IPS DF 4.7 (cell line): ENCODE data around the gene WFDC2.
"Not testable (repeated sequence)": the region's sequence is repeated elsewhere in the genome, so short reads cannot be mapped to it uniquely, and the experiment has no call there.

ENCODE experiments used
- DNase-seq: peaks from one replicate; pipeline ENCODE4 v3.0.0-alpha.2; 2013; ENCODE audit warnings: low spot score; ENCODE audit errors: extremely low read depth

WFDC2 gene

GRCh38 chr20:45450097-45450818, 19.3 kb upstream of the WFDC2 start:
- DNase-seq = no peak

DNA sequence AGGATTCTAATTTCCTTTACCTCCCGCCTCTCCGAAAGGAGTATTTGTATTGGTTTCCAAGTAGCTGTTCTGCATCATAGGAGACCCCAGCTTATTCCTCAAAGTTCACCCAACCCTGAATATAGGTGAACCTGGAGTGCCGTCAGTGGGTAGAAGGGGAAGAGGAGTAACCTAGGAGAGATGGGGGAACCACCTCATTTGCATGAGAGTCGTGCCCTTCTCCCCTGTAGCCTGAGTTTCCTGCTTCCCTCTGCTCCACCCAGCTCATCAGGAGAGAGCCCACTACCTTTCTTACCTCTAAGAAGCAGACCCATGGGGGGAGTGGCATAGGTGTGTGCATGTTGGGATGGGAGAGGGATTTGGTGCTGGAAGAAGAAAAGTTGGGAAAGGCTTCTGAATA, 17.3 kb upstream of the WFDC2 start:
- no peak for DNase-seq

- no peak for DNase-seq
Measured at GRCh38 chr20:45452772-45453691, 16.5 kb upstream of the WFDC2 start.

- DNase-seq = no peak
Measured at GRCh38 chr20:45456632-45457031, 12.9 kb upstream of the WFDC2 start.

- DNase-seq = no peak
Measured at GRCh38 chr20:45459606-45460005, 9.9 kb upstream of the WFDC2 start.

GRCh38 chr20:45461225-45461624, 8.3 kb upstream of the WFDC2 start:
- no peak for DNase-seq

DNA sequence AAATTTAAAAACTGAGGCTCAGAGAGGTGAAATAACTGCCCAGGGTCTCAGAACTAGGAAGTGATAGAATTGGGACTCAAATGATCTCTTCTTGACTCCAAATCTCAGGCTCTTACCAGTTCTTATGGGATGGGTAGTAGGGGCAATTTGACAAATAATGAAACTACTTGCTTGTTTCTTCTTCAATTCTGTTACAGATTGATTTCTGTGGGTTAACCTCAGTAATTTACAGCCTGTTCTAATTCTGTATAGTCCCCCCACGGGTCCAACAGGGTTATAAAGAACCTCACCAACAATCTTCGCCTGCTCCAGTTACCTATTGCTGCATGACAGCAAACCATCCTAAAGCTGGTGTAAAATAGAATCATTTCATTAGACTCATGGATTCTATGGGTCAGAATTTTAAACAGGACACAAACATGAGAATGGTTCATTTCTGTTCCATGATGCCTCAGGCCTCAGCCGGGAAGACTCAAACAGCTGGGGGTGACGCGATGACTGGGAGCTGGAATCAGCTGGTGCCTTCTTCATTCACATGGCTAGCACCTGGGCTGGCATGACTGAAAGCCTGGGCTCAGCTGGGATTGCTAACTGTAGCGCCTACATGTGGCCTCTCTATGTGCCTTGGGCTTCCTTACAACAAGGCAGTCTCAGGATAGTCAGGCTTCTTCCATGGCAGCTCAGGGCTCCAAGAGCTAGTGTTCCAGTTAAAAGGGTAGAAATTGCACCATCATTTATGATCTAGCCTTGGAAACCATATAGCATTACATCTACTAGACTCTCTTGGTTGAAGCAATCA, 6.6 kb upstream of the WFDC2 start:
- DNase-seq = no peak

GRCh38 chr20:45463709-45464108, 5.8 kb upstream of the WFDC2 start:
- DNase-seq = no peak

DNA sequence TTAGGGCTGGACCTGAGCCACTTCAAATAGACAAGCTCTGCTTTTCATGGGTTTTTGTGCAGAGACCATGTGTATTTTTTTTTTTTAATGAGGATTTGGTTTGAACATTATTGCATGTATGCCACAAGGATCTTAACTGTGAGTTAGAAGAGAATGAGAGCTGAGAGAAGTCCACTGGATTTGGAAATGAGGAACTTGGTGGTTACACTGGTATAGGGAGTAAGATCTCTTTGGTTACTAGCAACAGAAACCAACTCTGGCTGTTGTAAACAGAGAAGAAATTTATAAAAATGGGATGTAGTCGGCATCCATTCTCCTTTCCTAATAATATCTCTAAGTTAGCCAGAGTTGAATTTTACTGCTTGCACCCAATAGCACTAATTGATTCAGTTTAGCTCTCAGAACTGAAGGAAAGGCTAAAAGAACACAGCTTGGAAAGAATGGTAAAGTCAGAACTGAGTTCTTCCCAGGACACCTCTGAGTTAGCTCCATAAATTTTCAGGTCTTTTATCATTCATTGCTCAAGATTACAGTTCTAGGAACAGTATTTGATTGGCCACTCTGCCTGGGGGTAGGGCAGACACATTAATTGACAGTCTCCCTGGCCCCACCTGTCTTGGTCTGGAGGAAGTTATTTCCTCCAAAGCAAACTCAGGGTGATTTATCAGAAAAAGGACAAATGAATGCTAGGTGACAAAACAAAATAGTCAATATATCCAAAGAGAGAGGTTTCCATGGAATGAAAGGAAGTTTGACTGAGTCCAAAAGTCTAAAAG, 3.9 kb upstream of the WFDC2 start:
- no peak for DNase-seq

- no peak for DNase-seq
Measured at GRCh38 chr20:45467172-45467571, 2.4 kb upstream of the WFDC2 start.

GRCh38 chr20:45467861-45468260, 1.7 kb upstream of the WFDC2 start:
- no peak for DNase-seq

GRCh38 chr20:45470262-45470931, 844 bp downstream of the WFDC2 start:
- no peak for DNase-seq

- DNase-seq = no peak
Measured at GRCh38 chr20:45470937-45471336, 1.4 kb downstream of the WFDC2 start.

GRCh38 chr20:45472286-45472685, 2.7 kb downstream of the WFDC2 start:
- DNase-seq = not testable (repeated sequence)

GRCh38 chr20:45477530-45478148, 8.1 kb downstream of the WFDC2 start:
- DNase-seq = not testable (repeated sequence)

DNA sequence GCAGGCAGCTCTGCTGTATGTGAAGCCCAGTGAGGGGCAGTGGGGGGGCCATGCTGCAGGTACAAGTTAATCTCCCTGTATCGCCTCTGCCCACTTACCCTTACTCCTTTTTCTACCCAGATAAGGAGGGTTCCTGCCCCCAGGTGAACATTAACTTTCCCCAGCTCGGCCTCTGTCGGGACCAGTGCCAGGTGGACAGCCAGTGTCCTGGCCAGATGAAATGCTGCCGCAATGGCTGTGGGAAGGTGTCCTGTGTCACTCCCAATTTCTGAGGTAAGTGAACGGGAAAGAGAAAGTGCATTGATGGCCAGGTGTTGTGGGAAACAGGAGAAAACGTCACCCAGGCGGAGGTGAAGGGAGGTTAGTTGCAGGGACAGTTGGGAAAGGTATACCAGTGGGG, 10.3 kb downstream of the WFDC2 start:
- no peak for DNase-seq

DNA sequence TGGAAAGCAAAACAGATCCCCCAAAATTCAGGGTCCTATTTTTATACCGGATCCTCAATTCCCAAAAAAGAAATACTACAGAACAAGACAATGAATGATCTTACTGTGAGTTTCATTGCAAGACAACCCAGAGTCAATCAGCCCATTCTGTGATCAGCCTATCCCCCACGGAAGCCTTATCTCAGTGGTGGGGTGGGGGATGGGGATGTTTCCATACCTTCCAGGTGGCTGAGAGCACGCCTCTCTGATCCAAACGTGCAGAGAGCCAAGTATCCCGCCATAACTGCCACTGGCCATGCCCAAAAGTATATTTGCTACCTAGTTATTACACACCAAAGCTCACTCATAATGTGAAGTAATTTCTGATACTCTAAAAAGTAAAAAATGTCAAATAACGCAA, 15.1 kb downstream of the WFDC2 start:
- no peak for DNase-seq

DNA sequence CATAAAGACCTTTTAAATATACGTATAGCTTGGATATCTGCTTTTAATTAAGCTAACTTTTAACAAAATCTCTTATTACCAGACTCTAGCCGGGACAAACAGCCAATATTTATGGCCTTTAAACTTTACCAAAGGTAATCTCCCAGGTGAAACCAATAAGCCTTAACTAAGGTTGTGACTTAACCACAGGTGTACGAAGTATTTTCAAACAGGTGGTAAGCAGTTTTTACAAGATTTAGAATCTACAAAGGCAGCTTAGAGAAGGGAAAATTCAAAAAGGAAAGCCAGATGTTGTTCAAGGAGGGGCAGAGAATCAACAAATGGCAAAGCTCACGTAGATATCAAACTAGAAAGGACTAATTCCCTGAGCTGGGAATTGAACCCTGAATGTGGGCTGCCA, 15.8 kb downstream of the WFDC2 start:
- no peak for DNase-seq

DNA sequence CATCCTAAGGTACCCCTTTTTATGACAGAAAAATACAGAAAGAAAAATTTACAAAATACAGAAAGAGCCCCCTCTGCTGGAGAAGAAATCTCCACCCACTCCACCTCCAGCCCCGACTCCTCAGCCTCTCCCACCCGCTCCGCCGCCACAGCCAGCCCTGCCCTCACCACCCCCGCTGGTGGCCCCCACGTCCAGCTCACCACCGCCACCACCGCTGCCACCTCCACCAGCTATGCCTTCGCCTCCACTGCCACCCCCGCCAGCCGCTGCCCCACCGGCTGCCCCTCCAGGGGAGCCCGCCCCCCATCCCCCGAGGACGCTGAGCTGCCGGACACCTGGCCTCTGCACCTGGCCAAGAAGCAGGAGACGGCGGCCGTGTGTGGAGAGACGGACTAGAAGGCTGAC, 17.7 kb downstream of the WFDC2 start:
- no peak for DNase-seq

DNA sequence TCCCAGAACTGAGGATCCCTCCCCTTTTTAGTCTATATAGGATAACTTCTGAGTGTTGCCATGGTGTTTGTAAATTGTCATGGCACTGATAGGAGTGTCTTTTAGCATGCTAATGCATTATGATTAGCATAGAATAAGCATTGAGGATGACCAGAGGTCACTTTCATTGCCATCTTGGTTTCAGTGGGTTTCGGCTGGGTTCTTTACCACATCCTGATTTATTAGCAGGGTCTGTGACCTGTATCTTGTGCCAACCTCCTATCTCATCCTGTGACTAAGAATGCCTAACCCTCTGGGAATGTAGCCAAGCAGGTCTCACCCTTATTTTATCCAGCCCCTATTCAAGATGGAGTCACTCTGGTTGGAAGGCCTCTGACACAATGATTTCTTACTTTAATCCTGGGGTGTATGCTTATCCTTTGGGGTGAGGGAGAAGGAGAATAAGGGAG, 19.6 kb downstream of the WFDC2 start:
- DNase-seq = no peak
